ENCODE data around the gene ZNF804B.
"Not testable (repeated sequence)": the region's sequence is repeated elsewhere in the genome, so short reads cannot be mapped to it uniquely, and the experiment has no call there.

ZNF804B gene

GRCh38 chr7:89170628-89171027, 411.1 kb downstream of the ZNF804B start:
- TF ChIP-seq, protein P1, sequence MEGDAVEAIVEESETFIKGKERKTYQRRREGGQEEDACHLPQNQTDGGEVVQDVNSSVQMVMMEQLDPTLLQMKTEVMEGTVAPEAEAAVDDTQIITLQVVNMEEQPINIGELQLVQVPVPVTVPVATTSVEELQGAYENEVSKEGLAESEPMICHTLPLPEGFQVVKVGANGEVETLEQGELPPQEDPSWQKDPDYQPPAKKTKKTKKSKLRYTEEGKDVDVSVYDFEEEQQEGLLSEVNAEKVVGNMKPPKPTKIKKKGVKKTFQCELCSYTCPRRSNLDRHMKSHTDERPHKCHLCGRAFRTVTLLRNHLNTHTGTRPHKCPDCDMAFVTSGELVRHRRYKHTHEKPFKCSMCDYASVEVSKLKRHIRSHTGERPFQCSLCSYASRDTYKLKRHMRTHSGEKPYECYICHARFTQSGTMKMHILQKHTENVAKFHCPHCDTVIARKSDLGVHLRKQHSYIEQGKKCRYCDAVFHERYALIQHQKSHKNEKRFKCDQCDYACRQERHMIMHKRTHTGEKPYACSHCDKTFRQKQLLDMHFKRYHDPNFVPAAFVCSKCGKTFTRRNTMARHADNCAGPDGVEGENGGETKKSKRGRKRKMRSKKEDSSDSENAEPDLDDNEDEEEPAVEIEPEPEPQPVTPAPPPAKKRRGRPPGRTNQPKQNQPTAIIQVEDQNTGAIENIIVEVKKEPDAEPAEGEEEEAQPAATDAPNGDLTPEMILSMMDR (IDR thresholded peaks at IDR 0.05; ENCODE audit: control insufficient read depth, extremely low read depth, insufficient read depth), result no peak
- H3K4me3 ChIP-seq (ENCODE audit: low read depth, low read length), result no peak overlapping the region
- DNase-seq (ENCODE audit: low read depth), result no peak

- H3K4me3 ChIP-seq (ENCODE audit: low read depth, low read length), result no peak overlapping the region
- TF ChIP-seq, protein P1 (IDR thresholded peaks at IDR 0.05; ENCODE audit: control insufficient read depth, extremely low read depth, insufficient read depth), result no peak
- DNase-seq (ENCODE audit: low read depth), result no peak
Observed at GRCh38 chr7:89182116-89182515, 422.6 kb downstream of the ZNF804B start.

- TF ChIP-seq, protein P1 (IDR thresholded peaks at IDR 0.05; ENCODE audit: control insufficient read depth, extremely low read depth, insufficient read depth), result no peak
- no peak for DNase-seq (ENCODE audit: low read depth)
Observed at GRCh38 chr7:89183712-89184111, 424.2 kb downstream of the ZNF804B start.

DNA sequence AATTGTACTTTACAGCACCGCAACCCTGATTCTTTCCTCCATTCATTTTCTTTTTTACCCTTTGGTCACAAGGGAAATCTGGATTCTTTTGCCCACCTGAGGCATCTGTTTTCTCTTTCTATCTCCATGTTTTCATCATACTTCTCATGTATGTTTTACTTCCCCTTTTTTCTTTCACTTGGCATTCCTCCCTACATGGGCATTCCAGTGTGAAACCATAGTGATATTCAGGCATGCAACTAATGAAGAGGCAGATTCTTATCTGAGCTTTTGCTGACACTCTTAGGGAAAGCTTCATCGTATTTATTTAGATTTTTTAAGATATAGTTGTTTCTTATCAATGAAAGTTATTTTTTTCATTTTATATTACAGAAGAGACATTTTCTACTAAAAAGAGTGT, 441.3 kb downstream of the ZNF804B start:
- H3K4me3 ChIP-seq (ENCODE audit: low read depth, low read length), result no peak overlapping the region
- TF ChIP-seq, protein P1 (IDR thresholded peaks at IDR 0.05; ENCODE audit: control insufficient read depth, extremely low read depth, insufficient read depth), result no peak
- no peak for DNase-seq (ENCODE audit: low read depth)

More at GRCh38 chr7:89183712-89184111, 424.2 kb downstream of the ZNF804B start:
- no peak overlapping the region for H3K4me3 ChIP-seq (ENCODE audit: low read depth, low read length)

DNA sequence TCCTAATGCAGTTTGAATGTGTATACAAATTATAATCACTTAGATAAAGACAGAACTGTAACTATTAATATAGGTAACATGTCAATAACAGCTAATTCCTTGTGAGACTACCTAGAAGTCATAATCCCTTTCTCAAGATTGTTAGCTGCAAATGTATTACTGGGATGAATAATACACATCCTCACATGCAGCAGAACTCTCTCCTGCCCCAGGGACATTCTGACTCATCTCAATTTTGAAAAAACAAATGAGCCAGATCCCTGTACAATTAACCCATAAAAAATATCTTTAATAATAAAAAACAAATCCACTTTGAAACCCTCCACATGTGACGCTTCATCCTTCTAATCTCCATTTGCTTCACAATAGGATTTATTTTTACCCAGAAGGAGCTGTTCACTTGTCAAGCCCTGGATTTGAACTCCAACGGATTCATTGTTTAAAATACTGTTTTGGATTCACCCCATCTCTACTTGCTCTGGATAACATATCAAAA, 464.4 kb downstream of the ZNF804B start:
- no peak for DNase-seq (ENCODE audit: low read depth)
- TF ChIP-seq, protein P1 (IDR thresholded peaks at IDR 0.05; ENCODE audit: control insufficient read depth, extremely low read depth, insufficient read depth), result no peak
- no peak overlapping the region for H3K4me3 ChIP-seq (ENCODE audit: low read depth, low read length)

DNA sequence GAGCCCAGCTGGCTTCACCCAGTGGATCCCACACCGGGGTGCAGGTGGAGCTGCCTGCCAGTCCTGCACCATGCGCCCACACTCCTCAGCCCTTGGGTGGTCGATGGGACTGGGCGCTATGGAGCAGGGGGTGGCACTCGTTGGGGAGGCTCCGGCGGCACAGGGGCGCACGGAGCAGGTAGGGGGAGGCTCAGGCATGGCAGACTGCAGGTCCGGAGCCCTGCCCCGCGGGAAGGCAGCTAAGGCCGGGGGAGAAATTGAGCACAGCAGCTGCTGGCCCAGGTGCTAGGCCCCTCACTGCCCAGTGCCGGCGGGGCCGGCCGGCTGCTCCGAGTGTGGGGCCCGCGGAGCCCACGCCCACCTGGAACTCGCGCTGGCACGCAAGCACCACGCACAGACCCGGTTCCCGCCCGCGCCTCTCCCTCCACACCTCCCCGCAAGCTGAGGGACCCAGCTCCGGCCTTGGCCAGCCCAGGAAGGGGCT, 469.2 kb downstream of the ZNF804B start:
- not testable (repeated sequence) for H3K4me3 ChIP-seq (ENCODE audit: low read depth, low read length); DNase-seq (ENCODE audit: low read depth)

DNA sequence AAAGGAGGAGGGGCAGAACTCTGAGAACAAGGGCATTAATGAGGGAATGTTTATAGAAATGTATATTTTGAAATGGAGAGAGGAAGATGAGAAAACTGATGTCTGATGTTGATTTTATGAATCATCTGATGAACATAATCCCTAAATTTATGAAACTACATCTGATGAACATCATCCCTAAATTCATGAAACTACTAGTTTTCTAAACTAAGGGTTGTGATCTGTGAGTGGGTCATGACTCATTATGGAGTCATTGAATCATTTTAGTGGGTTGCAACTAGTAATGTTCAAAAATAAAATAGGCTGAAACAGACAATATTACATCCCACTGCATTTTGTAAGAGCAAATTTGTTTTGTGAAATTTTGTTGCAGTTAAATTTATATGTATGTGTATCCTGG, 478.7 kb downstream of the ZNF804B start:
- TF ChIP-seq, protein P1 (IDR thresholded peaks at IDR 0.05; ENCODE audit: control insufficient read depth, extremely low read depth, insufficient read depth), result no peak
- no peak for DNase-seq (ENCODE audit: low read depth)
- no peak overlapping the region for H3K4me3 ChIP-seq (ENCODE audit: low read depth, low read length)

Measured in LNCaP clone FGC (cell line).